NCI-H226 (cell line): ENCODE data around the gene R3HDM4.
"Not testable (repeated sequence)": the region's sequence is repeated elsewhere in the genome, so short reads cannot be mapped to it uniquely, and the experiment has no call there.

Experiments
- DNase-seq: peaks from one replicate; pipeline ENCODE4 v3.0.0-alpha.2; 2015

The R3HDM4 gene

GRCh38 chr19:911197-912033, 1.6 kb downstream of the R3HDM4 start:
- DNase-seq = no peak

- DNase-seq = no peak
These were observed 5.7 kb downstream of the R3HDM4 start for GRCh38 chr19:907183-907853.

GRCh38 chr19:906480-906879, 6.5 kb downstream of the R3HDM4 start:
- no peak for DNase-seq

- DNase-seq = no peak
These were observed 8.5 kb downstream of the R3HDM4 start for GRCh38 chr19:904545-904944.

- no peak for DNase-seq
These were observed 9.7 kb downstream of the R3HDM4 start for GRCh38 chr19:903266-903797.

- no peak for DNase-seq
These were observed 10.4 kb downstream of the R3HDM4 start for GRCh38 chr19:902446-903226.

GRCh38 chr19:902093-902370, 11.0 kb downstream of the R3HDM4 start:
- no peak for DNase-seq

- no peak for DNase-seq
These were observed 11.6 kb downstream of the R3HDM4 start for GRCh38 chr19:901216-902092.

- peak; percentile 68 for DNase-seq
These were observed 12.5 kb downstream of the R3HDM4 start for GRCh38 chr19:900302-901111.

GRCh38 chr19:900043-900301, 13.0 kb downstream of the R3HDM4 start:
- DNase-seq = no peak

GRCh38 chr19:899336-900042, 13.5 kb downstream of the R3HDM4 start:
- DNase-seq = no peak

- DNase-seq = no peak
These were observed 14.4 kb downstream of the R3HDM4 start for GRCh38 chr19:898663-899062.

- no peak for DNase-seq
These were observed 15.5 kb downstream of the R3HDM4 start for GRCh38 chr19:897442-898039.

- no peak for DNase-seq
These were observed 16.0 kb downstream of the R3HDM4 start for GRCh38 chr19:896999-897398.

GRCh38 chr19:896434-896833, 16.6 kb downstream of the R3HDM4 start:
- no peak for DNase-seq

GRCh38 chr19:892894-893689, 19.9 kb downstream of the R3HDM4 start, which contains the start of the genes MED16 and RNU6-9:
TSS of gene MED16 (minus strand) at chr19:893187. CDS start at chr19:891131, 2,056 bp downstream.
TSS of gene RNU6-9 (plus strand) at chr19:893484.
- peak; percentile 75 for DNase-seq

- DNase-seq = no peak
These were observed 20.7 kb downstream of the R3HDM4 start for GRCh38 chr19:892243-892893.

- not testable (repeated sequence) for DNase-seq
These were observed 21.4 kb downstream of the R3HDM4 start for GRCh38 chr19:891421-892200.
